Panc1 (cell line): ENCODE results near the gene ZNF836. TPM values are rescaled to one million over a fixed set of nuclear protein-coding genes. Genes with fewer than 3 reads are reported as not detected.

Experiments
- ATAC-seq: fragments of 200-7000 bp; cut with Tn5 transposase; 2 replicates; pipeline ENCODE4 v1.9.1; 2020; ENCODE audit warnings: mild to moderate bottlenecking, moderate library complexity
- BruUV-seq: library from RNA; stranded (reverse); fragments of 400-500 nt; replicated peaks from 2 replicates; lab custom pipeline; 2021; lab: Mats Ljungman, UMichigan
- CTCF ChIA-PET: fragments of 300-600 bp; sonication (Branson Sonifier 250); formaldehyde crosslinking; loops from one replicate; lab custom pipeline; 2022; ENCODE audit warnings: antibody characterized with exemption; lab: Charles Lee
- POLR2A ChIA-PET: fragments of 300-600 bp; sonication (Branson Sonifier 250); formaldehyde crosslinking; loops from one replicate; lab custom pipeline; 2022; ENCODE audit warnings: antibody characterized with exemption; lab: Charles Lee
- DNase-seq: peaks from one replicate; pipeline ENCODE4 v3.0.0-alpha.2; 2010; ENCODE audit warnings: low read depth, low spot score
- H3K27ac ChIP-seq: 2 replicates; pipeline ENCODE4 v1.5.1; 2011; ENCODE audit warnings: mild to moderate bottlenecking, low read length, inconsistent platforms
- H3K27me3 ChIP-seq: fragments of 200-500 bp; sonication (Bioruptor generic); 2 replicates; pipeline ENCODE4 v1.6.0; 2014; ENCODE audit warnings: low read length, inconsistent platforms; ENCODE audit not compliant: control insufficient read depth, insufficient read depth
- H3K36me3 ChIP-seq: fragments of 200-500 bp; sonication (Bioruptor generic); 2 replicates; pipeline ENCODE4 v1.5.1; 2014; ENCODE audit warnings: inconsistent platforms, mild to moderate bottlenecking, low read length, moderate library complexity; ENCODE audit not compliant: control insufficient read depth, insufficient read depth
- H3K4me1 ChIP-seq: 2 replicates; pipeline ENCODE4 v1.5.1; 2011; ENCODE audit warnings: inconsistent platforms, mild to moderate bottlenecking, low read length, moderate library complexity; ENCODE audit not compliant: control insufficient read depth, insufficient read depth
- H3K4me3 ChIP-seq, 2 experiments: 2 replicates each; pipeline ENCODE4 v1.5.1; 2011 to 2012; ENCODE audit warnings: low read depth in 2 of 2, low read length in 2 of 2, mild to moderate bottlenecking in 2 of 2, inconsistent platforms in 1 of 2, moderate library complexity in 1 of 2
- H3K9me3 ChIP-seq: fragments of 200-500 bp; sonication (Bioruptor generic); 2 replicates; pipeline ENCODE4 v1.5.1; 2014; ENCODE audit warnings: low read depth, mild to moderate bottlenecking, inconsistent platforms, low read length, moderate library complexity; ENCODE audit not compliant: control insufficient read depth, insufficient read depth
- POLR2AphosphoS5 ChIP-seq: IDR thresholded peaks from 2 replicates; pipeline ENCODE4 v1.6.1; 2012; ENCODE audit warnings: mild to moderate bottlenecking, low read depth, low read length, moderate library complexity
- SIN3A ChIP-seq: IDR thresholded peaks from 2 replicates; pipeline ENCODE4 v1.6.1; 2012; ENCODE audit warnings: low read depth, mild to moderate bottlenecking, low read length, moderate library complexity, borderline replicate concordance; ENCODE audit not compliant: insufficient read depth
- TCF7L2 ChIP-seq: IDR thresholded peaks from 2 replicates; pipeline ENCODE4 v1.6.1; 2011; ENCODE audit warnings: mild to moderate bottlenecking, low read depth, low read length, inconsistent platforms
- in situ Hi-C: cut with HindIII; loops from 2 replicates; pipeline ENCODE4 v1.10.0; 2016; ENCODE audit warnings: low sequenced_read_pairs, low pct_unique_long_range_greater_than_20kb
- intact Hi-C: fragments of 100-400 bp; cut with micrococcal nuclease; formaldehyde crosslinking; loops from one replicate; pipeline ENCODE4 v1.10.0; 2022; ENCODE audit not compliant: unreplicated experiment
- total RNA-seq: library from RNA; stranded (reverse); gene quantifications from one replicate; pipeline ENCODE4 v1.2.1, GENCODE V29; 2021; ENCODE audit not compliant: unreplicated experiment
- TF ChIP-seq, protein P1 (sequence below): fragments of 450-650 bp; IDR thresholded peaks from 2 replicates; pipeline ENCODE4 v1.5.1; 2017; ENCODE audit warnings: mild to moderate bottlenecking
- TF ChIP-seq, protein P2 (sequence below), 2 experiments: IDR thresholded peaks; 2 replicates each; pipeline ENCODE4 v1.6.1; 2011 to 2012; ENCODE audit warnings: low read depth in 2 of 2, control low read depth in 1 of 2, low read length in 1 of 2, mild to moderate bottlenecking in 1 of 2, moderate library complexity in 1 of 2; ENCODE audit not compliant: insufficient read depth in 1 of 2

The ZNF836 gene
- total RNA-seq, 1 experiment from 2014 or later = 6.3 TPM

DNA sequence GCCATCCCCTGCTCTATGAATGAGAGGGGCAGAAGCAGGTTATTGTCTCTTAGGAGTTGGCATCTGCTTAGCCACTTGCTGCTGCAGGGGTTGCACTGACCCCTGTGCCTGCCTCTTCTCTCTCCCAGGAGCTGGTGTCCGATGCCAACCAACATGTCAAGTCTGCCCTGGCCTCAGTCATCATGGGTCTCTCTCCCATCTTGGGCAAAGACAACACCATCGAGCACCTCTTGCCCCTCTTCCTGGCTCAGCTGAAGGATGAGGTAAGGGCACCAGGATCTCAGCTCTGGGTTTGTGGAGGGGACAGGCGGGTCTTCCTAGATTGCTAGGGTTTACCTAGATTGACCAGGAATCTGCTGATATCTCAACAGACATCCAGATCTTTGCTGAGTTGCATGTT is 45.0 kb upstream of the ZNF836 start:
- intact Hi-C loops (no loop called here), in situ Hi-C loops (no loop called here)
- CTCF ChIA-PET = no interaction called here
- BruUV-seq = no TSS peak
- ATAC-seq = no peak
- peaks cover 16% of the 10 kb centered on the region for H3K36me3 ChIP-seq
- no peak overlapping the region for H3K4me3 ChIP-seq
- DNase-seq = no peak
- H3K27me3 ChIP-seq = no peaks in the 10 kb centered on the region
- no peaks in the 10 kb centered on the region for H3K9me3 ChIP-seq
- no peaks in the 10 kb centered on the region for H3K4me1 ChIP-seq
- TF ChIP-seq SIN3A (no peak), POLR2AphosphoS5 (no peak), TCF7L2 (no peak)
- TF ChIP-seq, protein P1, sequence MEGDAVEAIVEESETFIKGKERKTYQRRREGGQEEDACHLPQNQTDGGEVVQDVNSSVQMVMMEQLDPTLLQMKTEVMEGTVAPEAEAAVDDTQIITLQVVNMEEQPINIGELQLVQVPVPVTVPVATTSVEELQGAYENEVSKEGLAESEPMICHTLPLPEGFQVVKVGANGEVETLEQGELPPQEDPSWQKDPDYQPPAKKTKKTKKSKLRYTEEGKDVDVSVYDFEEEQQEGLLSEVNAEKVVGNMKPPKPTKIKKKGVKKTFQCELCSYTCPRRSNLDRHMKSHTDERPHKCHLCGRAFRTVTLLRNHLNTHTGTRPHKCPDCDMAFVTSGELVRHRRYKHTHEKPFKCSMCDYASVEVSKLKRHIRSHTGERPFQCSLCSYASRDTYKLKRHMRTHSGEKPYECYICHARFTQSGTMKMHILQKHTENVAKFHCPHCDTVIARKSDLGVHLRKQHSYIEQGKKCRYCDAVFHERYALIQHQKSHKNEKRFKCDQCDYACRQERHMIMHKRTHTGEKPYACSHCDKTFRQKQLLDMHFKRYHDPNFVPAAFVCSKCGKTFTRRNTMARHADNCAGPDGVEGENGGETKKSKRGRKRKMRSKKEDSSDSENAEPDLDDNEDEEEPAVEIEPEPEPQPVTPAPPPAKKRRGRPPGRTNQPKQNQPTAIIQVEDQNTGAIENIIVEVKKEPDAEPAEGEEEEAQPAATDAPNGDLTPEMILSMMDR = no peak
- TF ChIP-seq, protein P2, sequence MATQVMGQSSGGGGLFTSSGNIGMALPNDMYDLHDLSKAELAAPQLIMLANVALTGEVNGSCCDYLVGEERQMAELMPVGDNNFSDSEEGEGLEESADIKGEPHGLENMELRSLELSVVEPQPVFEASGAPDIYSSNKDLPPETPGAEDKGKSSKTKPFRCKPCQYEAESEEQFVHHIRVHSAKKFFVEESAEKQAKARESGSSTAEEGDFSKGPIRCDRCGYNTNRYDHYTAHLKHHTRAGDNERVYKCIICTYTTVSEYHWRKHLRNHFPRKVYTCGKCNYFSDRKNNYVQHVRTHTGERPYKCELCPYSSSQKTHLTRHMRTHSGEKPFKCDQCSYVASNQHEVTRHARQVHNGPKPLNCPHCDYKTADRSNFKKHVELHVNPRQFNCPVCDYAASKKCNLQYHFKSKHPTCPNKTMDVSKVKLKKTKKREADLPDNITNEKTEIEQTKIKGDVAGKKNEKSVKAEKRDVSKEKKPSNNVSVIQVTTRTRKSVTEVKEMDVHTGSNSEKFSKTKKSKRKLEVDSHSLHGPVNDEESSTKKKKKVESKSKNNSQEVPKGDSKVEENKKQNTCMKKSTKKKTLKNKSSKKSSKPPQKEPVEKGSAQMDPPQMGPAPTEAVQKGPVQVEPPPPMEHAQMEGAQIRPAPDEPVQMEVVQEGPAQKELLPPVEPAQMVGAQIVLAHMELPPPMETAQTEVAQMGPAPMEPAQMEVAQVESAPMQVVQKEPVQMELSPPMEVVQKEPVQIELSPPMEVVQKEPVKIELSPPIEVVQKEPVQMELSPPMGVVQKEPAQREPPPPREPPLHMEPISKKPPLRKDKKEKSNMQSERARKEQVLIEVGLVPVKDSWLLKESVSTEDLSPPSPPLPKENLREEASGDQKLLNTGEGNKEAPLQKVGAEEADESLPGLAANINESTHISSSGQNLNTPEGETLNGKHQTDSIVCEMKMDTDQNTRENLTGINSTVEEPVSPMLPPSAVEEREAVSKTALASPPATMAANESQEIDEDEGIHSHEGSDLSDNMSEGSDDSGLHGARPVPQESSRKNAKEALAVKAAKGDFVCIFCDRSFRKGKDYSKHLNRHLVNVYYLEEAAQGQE (IDR thresholded peaks at IDR 0.05; ENCODE audit: insufficient read depth in 1 of 2, low read depth in 2 of 2, low read length in 1 of 2) = no peak
- POLR2A ChIA-PET = no interaction called here
- H3K27ac ChIP-seq = no peak overlapping the region

DNA sequence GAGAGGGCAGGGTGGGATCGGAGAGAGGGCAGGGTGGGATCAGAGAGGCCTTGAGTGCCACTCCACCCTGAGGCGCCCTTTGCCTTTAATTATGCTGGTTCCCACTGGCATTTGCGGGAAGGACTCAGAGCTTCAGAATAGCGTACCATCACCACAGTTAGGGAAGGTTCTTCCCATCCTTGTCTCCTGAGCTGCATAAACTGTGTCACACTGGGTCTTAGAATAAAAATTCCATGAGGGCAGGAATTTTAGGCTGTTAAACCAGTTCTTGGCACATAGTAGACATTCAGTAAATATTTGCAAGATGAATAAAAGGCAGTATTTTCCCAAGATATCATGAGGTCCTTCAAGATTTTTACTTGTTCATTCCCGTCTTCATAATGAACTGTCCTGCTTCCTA is 42.8 kb upstream of the ZNF836 start:
- H3K9me3 ChIP-seq = no peaks in the 10 kb centered on the region
- H3K36me3 ChIP-seq = peaks cover 14% of the 10 kb centered on the region
- POLR2A ChIA-PET = no interaction called here

More for the DNA sequence above, 42.8 kb upstream of the ZNF836 start:
- DNase-seq = no peak
- ATAC-seq = no peak
- no peak overlapping the region for H3K4me3 ChIP-seq
- in situ Hi-C loops = no loop called here
- CTCF ChIA-PET = no interaction called here
- H3K4me1 ChIP-seq = no peaks in the 10 kb centered on the region
- H3K27me3 ChIP-seq = no peaks in the 10 kb centered on the region
- H3K27ac ChIP-seq = no peak overlapping the region
- intact Hi-C loops = no loop called here
- TF ChIP-seq, protein P2 (IDR thresholded peaks at IDR 0.05; ENCODE audit: insufficient read depth in 1 of 2, low read depth in 2 of 2, low read length in 1 of 2) = no peak
- TF ChIP-seq POLR2AphosphoS5 (no peak), SIN3A (no peak), TCF7L2 (no peak)
- TF ChIP-seq, protein P1 = no peak
- BruUV-seq = TSS peak; percentile 18
